ENCODE results near the gene RIOK3.

Gene RIOK3

GRCh38 chr18:23528580-23529472 is 75.7 kb downstream of the RIOK3 start:
- no peak for DNase-seq (ENCODE audit: low read depth, low spot score)

GRCh38 chr18:23529604-23530003 is 76.5 kb downstream of the RIOK3 start:
- DNase-seq (ENCODE audit: low read depth, low spot score): no peak

GRCh38 chr18:23530195-23530594 is 77.1 kb downstream of the RIOK3 start:
- DNase-seq (ENCODE audit: low read depth, low spot score): no peak

GRCh38 chr18:23531912-23532311 is 78.8 kb downstream of the RIOK3 start:
- DNase-seq (ENCODE audit: low read depth, low spot score): no peak

Data from smooth muscle cell of the brain vasculature (primary cell).